Parathyroid adenoma (tissue), 2 donors: ENCODE data around the gene TMEM141.

Experiments
- H2AFZ ChIP-seq: fragments of 300-600 bp; sonication (generic); one replicate; pipeline ENCODE4 v1.7.0; 2017; ENCODE audit warnings: antibody characterized with exemption, mild to moderate bottlenecking
- H3K27ac ChIP-seq: fragments of 300-600 bp; sonication (generic); one replicate; pipeline ENCODE4 v1.7.0; 2017
- H3K27me3 ChIP-seq: fragments of 300-600 bp; sonication (generic); one replicate; pipeline ENCODE4 v1.7.0; 2017; ENCODE audit warnings: low read length; ENCODE audit not compliant: control insufficient read depth, insufficient read depth
- H3K36me3 ChIP-seq: fragments of 300-600 bp; sonication (generic); one replicate; pipeline ENCODE4 v1.7.0; 2017; ENCODE audit warnings: low read length; ENCODE audit not compliant: control insufficient read depth, insufficient read depth
- H3K4me1 ChIP-seq: fragments of 300-600 bp; sonication (generic); one replicate; pipeline ENCODE4 v1.7.0; 2017; ENCODE audit warnings: control low read depth
- H3K4me2 ChIP-seq: fragments of 300-600 bp; sonication (generic); one replicate; pipeline ENCODE4 v1.7.0; 2017; ENCODE audit warnings: low read length
- H3K4me3 ChIP-seq: fragments of 300-600 bp; sonication (generic); one replicate; pipeline ENCODE4 v1.7.0; 2017; ENCODE audit warnings: low read depth, low read length
- H3K79me2 ChIP-seq: fragments of 300-600 bp; sonication (generic); one replicate; pipeline ENCODE4 v1.7.0; 2017; ENCODE audit warnings: control low read depth
- H3K9ac ChIP-seq: fragments of 300-600 bp; sonication (generic); one replicate; pipeline ENCODE4 v1.7.0; 2017; ENCODE audit warnings: mild to moderate bottlenecking
- H3K9me3 ChIP-seq: fragments of 300-600 bp; sonication (generic); one replicate; pipeline ENCODE4 v1.7.0; 2017; ENCODE audit warnings: low read length; ENCODE audit not compliant: control insufficient read depth
- CTCF ChIP-seq: fragments of 300-600 bp; sonication (generic); IDR thresholded peaks from one replicate; pipeline ENCODE4 v1.7.0; 2017; ENCODE audit warnings: antibody characterized with exemption, mild to moderate bottlenecking
- donor health status: primary hyperparathyroidism.

TMEM141 gene

GRCh38 chr9:136775191-136775590 lies 16.0 kb upstream of the TMEM141 start:
- Histone ChIP-seq H3K9ac (no peak overlapping the region), H3K79me2 (no peaks in the 10 kb centered on the region), H2AFZ (no peak overlapping the region), H3K4me1 (no peaks in the 10 kb centered on the region), H3K4me3 (no peak overlapping the region), H3K4me2 (no peak overlapping the region), H3K9me3 (no peaks in the 10 kb centered on the region), H3K36me3 (no peaks in the 10 kb centered on the region), H3K27ac (no peak overlapping the region), H3K27me3 (no peaks in the 10 kb centered on the region)
- no peak for TF ChIP-seq CTCF

- Histone ChIP-seq H2AFZ (no peak overlapping the region), H3K27ac (no peak overlapping the region), H3K4me1 (no peaks in the 10 kb centered on the region), H3K9ac (no peak overlapping the region), H3K4me2 (no peak overlapping the region), H3K27me3 (no peaks in the 10 kb centered on the region), H3K9me3 (no peaks in the 10 kb centered on the region), H3K36me3 (no peaks in the 10 kb centered on the region), H3K4me3 (no peak overlapping the region), H3K79me2 (no peaks in the 10 kb centered on the region)
- no peak for TF ChIP-seq CTCF
Measured at GRCh38 chr9:136776947-136777346, 14.2 kb upstream of the TMEM141 start.

- no peak overlapping the region for H3K4me3 ChIP-seq
- H3K36me3 ChIP-seq = no peaks in the 10 kb centered on the region
- no peaks in the 10 kb centered on the region for H3K4me1 ChIP-seq
- H3K79me2 ChIP-seq = no peaks in the 10 kb centered on the region
- no peak overlapping the region for H3K4me2 ChIP-seq
- H3K9me3 ChIP-seq = no peaks in the 10 kb centered on the region
- no peak for TF ChIP-seq CTCF
- no peaks in the 10 kb centered on the region for H3K27me3 ChIP-seq
- no peak overlapping the region for H3K27ac ChIP-seq
- H3K9ac ChIP-seq = no peak overlapping the region
- H2AFZ ChIP-seq = no peak overlapping the region
Measured at GRCh38 chr9:136777359-136777758, 13.8 kb upstream of the TMEM141 start.

GRCh38 chr9:136779808-136780207 lies 11.3 kb upstream of the TMEM141 start:
- no peak for TF ChIP-seq CTCF
- Histone ChIP-seq H3K27me3 (no peaks in the 10 kb centered on the region), H3K79me2 (no peaks in the 10 kb centered on the region), H3K4me2 (no peak overlapping the region), H3K4me1 (no peaks in the 10 kb centered on the region), H2AFZ (no peak overlapping the region), H3K36me3 (no peaks in the 10 kb centered on the region), H3K27ac (no peak overlapping the region), H3K9ac (no peak overlapping the region), H3K4me3 (no peak overlapping the region), H3K9me3 (no peaks in the 10 kb centered on the region)

GRCh38 chr9:136782452-136782851 lies 8.7 kb upstream of the TMEM141 start:
- Histone ChIP-seq H3K36me3 (no peaks in the 10 kb centered on the region), H3K27ac (no peak overlapping the region), H3K27me3 (no peaks in the 10 kb centered on the region), H3K79me2 (no peaks in the 10 kb centered on the region), H3K9me3 (no peaks in the 10 kb centered on the region), H3K4me2 (no peak overlapping the region), H3K4me1 (no peaks in the 10 kb centered on the region), H3K9ac (no peak overlapping the region), H2AFZ (no peak overlapping the region), H3K4me3 (no peak overlapping the region)
- no peak for TF ChIP-seq CTCF
